ENCODE data around the gene SALL1. TPM values are rescaled to one million over a fixed set of nuclear protein-coding genes. Genes with fewer than 3 reads are reported as not detected.

SALL1 gene
- total RNA-seq, 1 experiment from 2014 or later: 6.0 TPM

DNA sequence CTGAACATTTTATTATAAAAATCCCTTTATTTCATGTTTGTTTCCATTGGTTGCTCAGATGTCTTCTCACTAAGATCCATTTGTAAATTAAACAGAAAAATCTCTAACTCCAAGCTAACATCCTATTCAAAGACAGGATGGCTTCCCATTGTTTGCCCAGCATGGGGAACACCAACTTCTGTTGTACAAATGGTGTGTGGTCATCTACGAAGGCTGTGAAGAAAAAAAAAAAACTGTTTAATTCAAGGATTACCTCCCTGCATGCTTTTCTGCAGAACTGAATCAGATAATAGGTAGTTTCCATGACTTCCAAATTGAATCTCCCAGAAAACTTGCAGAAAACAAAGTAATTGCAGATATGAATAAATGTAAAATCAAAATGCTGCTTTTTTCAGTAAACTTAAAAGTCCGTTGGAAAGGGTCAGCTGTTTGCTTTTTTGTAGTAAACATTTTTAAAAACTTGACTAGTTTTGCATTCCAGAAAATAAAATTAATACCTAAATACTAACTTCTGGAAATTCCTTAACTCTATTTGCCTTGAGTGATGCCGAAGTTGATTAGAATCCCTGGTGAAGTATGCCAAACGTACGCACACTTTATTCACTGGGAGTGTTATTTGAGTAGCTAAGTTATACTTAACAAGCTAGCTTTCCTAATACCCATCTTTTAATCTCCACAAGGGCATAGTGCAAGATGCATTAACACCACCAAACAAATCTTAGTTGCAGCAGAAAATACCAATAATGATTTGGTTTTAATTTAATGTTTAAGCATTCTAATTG lies 7.7 kb downstream of the SALL1 start:
- DNase-seq (ENCODE audit: low read depth): no peak

DNA sequence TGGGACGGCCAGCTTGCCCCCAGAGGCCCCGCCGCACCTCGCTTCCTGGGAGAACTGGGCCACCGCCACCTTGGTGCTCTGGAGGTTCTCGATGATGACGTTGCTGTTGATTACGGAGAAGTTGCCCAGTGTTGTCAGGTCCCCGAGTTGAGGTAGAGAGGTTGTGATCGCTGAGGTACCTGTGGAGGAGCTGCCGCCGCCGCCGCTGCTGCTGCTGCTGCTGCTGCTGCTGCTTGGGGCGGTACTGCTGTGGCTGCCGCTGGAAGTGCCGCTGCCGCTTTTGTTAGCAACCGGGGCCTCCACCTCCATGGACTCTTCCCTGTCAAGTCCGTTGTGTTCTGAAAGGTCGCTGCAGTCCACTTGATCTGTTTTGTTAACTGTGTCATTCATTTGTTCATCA lies 9.5 kb downstream of the SALL1 start:
- DNase-seq (ENCODE audit: low read depth): no peak

DNA sequence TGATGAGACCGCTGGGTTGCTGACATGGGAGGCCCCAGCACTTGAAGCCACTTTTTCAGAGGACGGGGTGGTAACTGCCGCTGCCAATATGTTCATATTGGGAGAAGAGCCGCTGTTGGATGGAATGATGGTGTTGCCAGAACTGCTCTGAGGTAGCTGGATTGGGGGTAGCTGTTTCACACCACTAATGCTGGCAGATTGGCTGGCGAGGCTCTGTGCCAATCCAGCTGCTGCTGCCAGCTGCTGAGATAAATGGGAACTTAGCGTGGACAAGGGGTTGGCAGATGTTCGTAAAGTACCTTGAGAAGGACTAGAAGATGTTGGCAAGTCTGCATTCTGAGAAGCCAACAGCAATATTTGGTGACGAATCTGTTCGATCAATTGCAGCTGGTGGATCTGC lies 10.0 kb downstream of the SALL1 start:
- DNase-seq (ENCODE audit: low read depth): no peak

DNA sequence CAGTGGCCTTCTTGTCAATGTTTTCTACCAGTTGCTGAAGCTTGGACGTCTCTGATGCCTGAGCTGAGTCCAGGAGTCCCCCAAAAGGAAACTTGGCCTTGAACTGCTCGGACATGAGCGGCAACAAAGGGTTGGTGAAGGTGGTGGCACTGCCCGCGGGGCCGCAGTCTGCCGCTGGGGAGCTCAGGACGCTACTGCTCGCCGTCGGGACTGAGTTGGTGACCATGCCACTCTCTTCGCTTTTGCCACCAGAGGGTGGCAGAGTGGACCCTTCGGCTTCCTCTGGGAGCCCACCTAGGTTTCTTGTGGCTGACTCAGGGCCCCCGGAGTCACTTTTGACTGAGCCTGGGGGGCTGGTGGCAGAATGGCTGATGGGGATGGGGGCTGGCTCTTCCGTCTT lies 11.0 kb downstream of the SALL1 start:
- DNase-seq (ENCODE audit: low read depth): no peak

DNA sequence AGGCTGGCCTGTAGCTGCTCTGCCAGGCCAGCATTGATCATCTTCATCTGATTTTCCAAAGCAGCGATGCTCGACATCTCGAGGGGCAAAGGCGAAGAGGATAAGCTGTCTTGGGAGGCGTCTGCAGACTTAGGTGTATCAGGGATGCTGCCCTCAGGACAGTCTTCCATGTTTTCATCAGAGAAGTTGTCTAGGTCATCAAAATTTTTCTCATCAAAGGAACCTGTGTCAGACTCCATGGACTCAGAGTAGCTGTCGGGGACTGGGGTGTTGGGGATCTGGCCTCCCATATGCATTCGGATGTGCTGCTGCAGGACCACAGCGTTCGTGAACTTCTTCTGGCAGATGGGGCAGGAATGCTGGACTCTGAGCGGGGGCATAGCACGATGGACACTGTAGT lies 11.5 kb downstream of the SALL1 start:
- no peak for DNase-seq (ENCODE audit: low read depth)

DNA sequence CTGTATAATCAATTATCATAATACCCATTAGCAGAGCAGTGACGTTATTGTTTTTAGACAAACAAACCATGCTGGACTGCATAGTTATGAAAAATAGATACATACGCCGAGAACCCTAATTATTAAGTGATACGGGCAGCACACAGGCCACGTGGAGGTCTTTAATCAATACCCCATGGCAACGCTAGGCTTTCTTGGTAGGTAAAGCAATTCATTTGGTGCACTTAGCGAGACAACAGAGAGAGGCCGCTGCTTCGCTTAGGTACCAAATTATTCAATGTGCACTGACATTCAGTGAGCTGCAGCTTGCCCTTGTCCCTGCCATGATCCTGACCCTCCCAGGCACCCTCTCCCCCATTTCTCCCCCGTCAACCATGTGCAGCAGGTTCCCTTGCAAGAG lies 12.9 kb downstream of the SALL1 start:
- DNase-seq (ENCODE audit: low read depth): no peak

GRCh38 chr16:51137097-51137496 lies 14.0 kb downstream of the SALL1 start:
- no peak for DNase-seq (ENCODE audit: low read depth)

- no peak for DNase-seq (ENCODE audit: low read depth)
Observed at GRCh38 chr16:51134876-51135275, 16.2 kb downstream of the SALL1 start.

DNA sequence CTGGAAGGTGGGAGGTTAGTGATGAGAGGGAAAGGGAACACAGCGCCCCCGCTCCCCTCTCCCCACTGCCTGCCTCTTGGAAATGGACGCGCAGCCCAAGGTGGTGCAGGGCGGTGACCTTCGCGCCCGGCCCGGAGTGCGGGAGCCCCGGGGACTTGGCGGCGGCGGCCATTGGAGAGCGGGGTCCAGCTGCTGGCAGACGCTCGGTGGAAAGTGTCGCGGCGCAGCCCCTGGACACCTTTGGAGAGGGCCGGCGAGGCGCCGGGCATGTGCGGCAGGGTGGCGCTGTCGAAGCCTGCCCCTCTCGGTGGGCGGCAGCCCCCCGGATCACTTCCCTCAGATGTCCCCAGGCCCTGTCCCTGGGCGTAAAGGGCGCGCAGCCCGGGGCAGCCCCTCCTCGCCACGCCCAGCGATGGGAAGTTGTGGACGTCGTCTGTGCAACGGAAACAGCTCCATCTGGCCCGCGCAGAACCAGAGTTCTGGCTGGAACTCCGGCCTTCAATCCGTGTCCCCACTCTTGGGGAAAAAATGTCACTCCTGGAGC lies 16.7 kb downstream of the SALL1 start:
- DNase-seq (ENCODE audit: low read depth): no peak

GRCh38 chr16:51133688-51134087 lies 17.4 kb downstream of the SALL1 start:
- DNase-seq (ENCODE audit: low read depth): no peak

DNA sequence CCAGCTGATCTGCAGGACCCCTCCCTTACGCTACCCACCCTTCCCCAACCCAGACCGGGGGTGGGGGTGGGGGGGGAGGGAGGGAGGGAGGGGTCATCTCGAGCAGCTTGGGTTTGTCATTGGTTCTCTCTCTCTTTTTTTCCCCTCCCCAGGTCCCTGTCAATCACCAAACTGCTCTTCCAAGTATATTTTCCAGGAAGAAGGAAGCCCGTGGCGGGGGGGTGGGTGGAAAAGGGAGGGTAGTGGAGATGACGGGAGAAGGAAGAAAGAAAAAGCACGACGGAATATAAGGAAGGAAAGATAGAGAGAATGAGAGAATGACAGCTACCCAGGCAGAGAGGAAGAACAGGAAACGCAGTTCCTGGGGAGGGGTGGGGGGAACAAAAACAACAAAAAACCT lies 17.9 kb downstream of the SALL1 start:
- DNase-seq (ENCODE audit: low read depth): no peak

GRCh38 chr16:51132490-51133115 lies 18.5 kb downstream of the SALL1 start:
- DNase-seq (ENCODE audit: low read depth): no peak

GRCh38 chr16:51131619-51132018 lies 19.5 kb downstream of the SALL1 start:
- DNase-seq (ENCODE audit: low read depth): no peak

GRCh38 chr16:51129105-51129504 lies 22.0 kb downstream of the SALL1 start:
- DNase-seq (ENCODE audit: low read depth): no peak

DNA sequence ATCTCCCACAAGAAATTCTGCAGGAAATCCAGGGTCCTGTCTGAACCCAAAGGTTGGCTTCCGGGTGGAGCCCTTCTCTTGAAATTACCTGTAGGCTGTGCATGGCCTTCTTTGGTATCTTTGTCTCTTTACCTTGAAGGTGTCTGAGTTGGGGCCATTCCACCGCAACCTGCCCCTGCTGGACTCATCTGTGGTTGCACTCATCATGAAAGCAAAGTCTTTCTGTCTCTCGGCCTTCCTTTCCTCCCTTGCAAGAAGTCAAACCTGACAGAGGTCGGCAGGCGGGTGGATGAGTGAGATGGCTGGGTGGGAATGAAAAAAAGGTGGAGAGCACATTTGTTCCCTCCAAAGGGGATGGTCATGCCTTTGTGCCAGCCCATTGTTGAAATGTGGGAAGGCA lies 25.1 kb downstream of the SALL1 start:
- DNase-seq (ENCODE audit: low read depth): no peak

GRCh38 chr16:51124896-51125295 lies 26.2 kb downstream of the SALL1 start:
- DNase-seq (ENCODE audit: low read depth): no peak

DNA sequence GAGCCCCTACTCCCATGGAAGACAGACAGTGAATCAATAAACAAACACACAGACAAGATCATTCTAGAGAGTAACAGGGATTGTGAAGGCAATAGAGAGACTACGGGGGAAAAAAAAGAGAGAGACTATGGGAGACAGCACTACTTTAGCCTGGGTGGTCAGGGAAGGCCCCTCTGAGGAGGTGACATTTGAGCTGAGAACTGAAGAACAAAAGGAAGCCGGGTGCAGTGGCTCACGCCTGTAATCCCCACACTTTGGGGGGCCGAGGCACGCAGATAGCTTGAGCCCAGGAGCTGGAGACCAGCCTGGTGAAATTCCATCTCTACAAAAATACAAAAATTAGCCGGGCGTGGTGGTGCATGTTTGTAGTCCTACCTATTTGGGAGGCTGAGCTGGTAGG lies 29.2 kb downstream of the SALL1 start:
- DNase-seq (ENCODE audit: low read depth): no peak

DNA sequence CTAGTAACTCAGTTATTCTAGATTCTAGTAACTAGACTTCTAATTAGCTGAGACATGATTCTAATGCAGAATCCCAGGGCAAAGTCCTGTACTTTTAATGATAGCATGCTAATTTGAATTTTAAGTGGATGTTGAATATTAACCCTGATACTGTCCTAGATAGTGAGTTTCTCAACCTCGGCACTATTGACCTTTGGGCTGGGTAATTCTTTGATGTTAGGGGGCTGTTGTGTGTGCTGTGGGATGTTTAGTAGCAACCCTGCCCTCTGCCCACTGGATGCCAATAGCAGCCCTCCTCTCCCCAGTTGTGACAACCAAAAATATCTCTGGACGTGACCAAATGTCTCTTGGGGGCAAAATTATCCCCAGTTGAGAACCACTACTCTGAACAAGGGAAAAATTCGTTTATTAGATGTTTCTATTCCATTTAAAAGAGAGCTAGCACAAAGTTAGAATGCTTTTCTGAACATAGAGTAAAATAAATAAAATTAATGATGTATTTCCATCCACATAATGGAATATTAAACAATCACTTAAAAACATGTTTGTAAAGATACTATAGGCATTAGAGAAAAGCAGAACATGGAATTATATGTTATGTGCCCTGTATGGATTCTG lies 30.2 kb downstream of the SALL1 start:
- no peak for DNase-seq (ENCODE audit: low read depth)

DNA sequence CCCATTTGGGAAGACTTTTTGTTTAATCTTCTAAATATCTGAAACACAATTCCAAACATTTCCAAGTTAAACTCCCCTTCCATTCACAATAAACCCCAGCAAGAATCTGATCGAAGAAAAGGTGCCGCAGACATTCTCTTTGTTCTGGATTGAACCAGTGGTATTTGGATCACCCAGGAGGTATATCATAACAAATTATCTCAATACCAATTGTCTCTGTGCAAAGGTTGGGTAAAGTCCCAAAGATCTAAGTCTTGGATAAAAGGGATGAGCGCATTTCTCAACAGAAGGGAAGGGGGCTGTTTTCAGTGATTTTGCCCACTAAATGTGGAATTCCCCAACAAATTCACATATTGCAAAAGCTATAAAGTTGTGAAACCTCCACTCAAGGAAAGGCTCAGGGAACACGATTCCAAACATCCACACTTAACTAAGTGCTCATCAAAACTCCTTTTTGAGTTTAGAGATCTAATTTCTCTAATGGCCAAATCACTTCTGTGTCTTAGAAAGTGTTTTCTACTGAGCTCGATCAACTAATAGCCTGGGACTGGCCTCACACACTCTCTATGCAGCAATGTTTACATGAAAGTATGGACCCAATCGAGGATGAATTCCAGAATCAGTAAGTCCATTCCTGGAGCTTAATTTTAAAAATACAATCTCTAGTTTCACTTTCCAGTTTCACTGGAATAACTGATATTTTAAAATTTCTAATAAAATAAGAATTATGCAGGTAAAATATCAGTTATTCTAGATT lies 30.9 kb downstream of the SALL1 start:
- no peak for DNase-seq (ENCODE audit: low read depth)

GRCh38 chr16:51119556-51119955 lies 31.5 kb downstream of the SALL1 start:
- DNase-seq (ENCODE audit: low read depth): no peak

DNA sequence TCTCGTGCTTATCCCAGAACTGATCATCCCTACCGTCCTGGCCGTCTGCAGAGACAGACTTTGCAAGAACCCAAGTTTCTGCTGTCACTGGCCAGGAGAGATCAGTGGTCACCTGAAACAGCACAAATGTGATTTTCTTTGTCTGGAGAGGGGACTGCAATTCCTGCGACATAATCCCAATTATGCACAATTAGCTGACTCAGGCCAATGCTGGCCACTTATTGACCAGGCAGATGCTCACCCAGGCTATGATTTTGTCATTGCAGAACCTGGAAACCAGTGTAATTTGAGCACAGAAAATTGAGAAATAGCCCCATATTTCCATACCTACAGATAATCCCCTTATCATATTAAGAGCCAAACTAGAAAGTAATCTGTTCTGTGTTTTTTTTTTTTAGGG lies 34.7 kb downstream of the SALL1 start:
- no peak for DNase-seq (ENCODE audit: low read depth)

GRCh38 chr16:51114382-51114781 lies 36.7 kb downstream of the SALL1 start:
- DNase-seq (ENCODE audit: low read depth): no peak

Data from HT1080 (cell line).